ENCODE measurements around the gene PNPLA7. TPM values are rescaled to one million over a fixed set of nuclear protein-coding genes. Genes with fewer than 3 reads are reported as not detected.
"Not testable (repeated sequence)": the region's sequence is repeated elsewhere in the genome, so short reads cannot be mapped to it uniquely, and the experiment has no call there.

Gene PNPLA7
- total RNA-seq, 1 experiment from 2014 or later = 1.8 TPM

- BruUV-seq (replicated peaks); H2AFZ ChIP-seq (ENCODE audit: low read depth, low read length, poor library complexity, severe bottlenecking); H3K9me3 ChIP-seq (ENCODE audit: control insufficient read depth in 1 of 2, insufficient read depth in 1 of 2, low read depth in 1 of 2, low read length in 2 of 2); ATAC-seq; H3K4me3 ChIP-seq (replicated peaks in 1 of 2; ENCODE audit: low read depth in 1 of 2, low read length in 2 of 2); H3K27ac ChIP-seq (ENCODE audit: low read depth, low read length); CTCF ChIA-PET; H3K27me3 ChIP-seq (ENCODE audit: insufficient read depth, low read length); H4K20me1 ChIP-seq (ENCODE audit: insufficient read depth); H3K9me2 ChIP-seq (ENCODE audit: insufficient read depth); H3K4me2 ChIP-seq (ENCODE audit: low read length); POLR2A ChIA-PET; DNase-seq (ENCODE audit: low read depth, low spot score); intact Hi-C loops (cut with micrococcal nuclease); H3K9ac ChIP-seq (ENCODE audit: low read length); RAD21 ChIA-PET (ENCODE audit: low non-redundant PET in 1 of 2, low total read pairs in 2 of 2, uncharacterized antibody in 2 of 2, unreplicated experiment in 2 of 2): not testable (repeated sequence)
- peaks cover 8 to 34% of the 10 kb centered on the region in 2 experiments; a peak in 3 of 4 replicates for H3K36me3 ChIP-seq (ENCODE audit: control insufficient read depth in 1 of 2, insufficient read depth in 2 of 2, low read length in 2 of 2)
- H3K4me1 ChIP-seq (ENCODE audit: control insufficient read depth in 1 of 2, insufficient read depth in 2 of 2, low read length in 2 of 2) = peaks cover 13 to 31% of the 10 kb centered on the region in 2 experiments
- peak; percentile 81 for TF ChIP-seq TCF7L2 (IDR thresholded peaks at IDR 0.05; ENCODE audit: borderline replicate concordance, extremely low read depth, insufficient read depth, insufficient read length)
- H3K79me2 ChIP-seq (ENCODE audit: insufficient read depth, low read length) = peaks cover 16% of the 10 kb centered on the region; the same call in 1 of the 2 replicates
Observed at GRCh38 chr9:137450539-137451222, 99.5 kb downstream of the PNPLA7 start.

GRCh38 chr9:137449931-137450538 lies 100.2 kb downstream of the PNPLA7 start:
- H3K4me1 ChIP-seq (ENCODE audit: control insufficient read depth in 1 of 2, insufficient read depth in 2 of 2, low read length in 2 of 2) = peaks cover 19 to 31% of the 10 kb centered on the region in 2 experiments
- no peaks in the 10 kb centered on the region for H3K9me2 ChIP-seq (ENCODE audit: insufficient read depth)
- H3K4me3 ChIP-seq (replicated peaks in 1 of 2; ENCODE audit: low read depth in 1 of 2, low read length in 2 of 2) = no peak overlapping the region
- H2AFZ ChIP-seq (ENCODE audit: low read depth, low read length, poor library complexity, severe bottlenecking) = no peak overlapping the region
- intact Hi-C loops (cut with micrococcal nuclease) = no loop called here
- no TSS peak for BruUV-seq (replicated peaks)
- H3K27ac ChIP-seq (ENCODE audit: low read depth, low read length) = no peak overlapping the region
- H3K36me3 ChIP-seq (ENCODE audit: control insufficient read depth in 1 of 2, insufficient read depth in 2 of 2, low read length in 2 of 2) = peaks cover 8 to 29% of the 10 kb centered on the region in 2 experiments; a peak in 3 of 4 replicates
- ChIA-PET POLR2A (no interaction called here), RAD21 (ENCODE audit: low non-redundant PET in 1 of 2, low total read pairs in 2 of 2, uncharacterized antibody in 2 of 2, unreplicated experiment in 2 of 2) (interaction anchor here in 1 of 2 experiments (0.6 kb wide), 1 partner anchor 155 kb away, joined by 7 read pairs; no protein-coding TSS in a partner anchor), CTCF (no interaction called here)
- ATAC-seq = no peak
- H3K9me3 ChIP-seq (ENCODE audit: control insufficient read depth in 1 of 2, insufficient read depth in 1 of 2, low read depth in 1 of 2, low read length in 2 of 2) = no peaks in the 10 kb centered on the region
- no peak for DNase-seq (ENCODE audit: low read depth, low spot score)
- no peak overlapping the region for H3K4me2 ChIP-seq (ENCODE audit: low read length)
- TF ChIP-seq ATF3 (IDR thresholded peaks at IDR 0.05) (no peak), TCF7L2 (IDR thresholded peaks at IDR 0.05; ENCODE audit: borderline replicate concordance, extremely low read depth, insufficient read depth, insufficient read length) (peak; percentile 93)
- no peaks in the 10 kb centered on the region for H3K27me3 ChIP-seq (ENCODE audit: insufficient read depth, low read length)
- H3K9ac ChIP-seq (ENCODE audit: low read length) = no peak overlapping the region
- peaks cover 4% of the 10 kb centered on the region; the same call in 1 of the 2 replicates for H4K20me1 ChIP-seq (ENCODE audit: insufficient read depth)
- peaks cover 12% of the 10 kb centered on the region; the same call in 1 of the 2 replicates for H3K79me2 ChIP-seq (ENCODE audit: insufficient read depth, low read length)
